Globus pallidus (tissue), 1 donor: ENCODE measurements around the gene PRPF4.

ENCODE experiments used
- DNase-seq: peaks from one replicate; pipeline ENCODE4 v3.0.0-alpha.2; 2015; ENCODE audit warnings: low spot score

Gene PRPF4

GRCh38 chr9:113311961-113312360 is 36.5 kb downstream of the PRPF4 start:
- no peak for DNase-seq

DNA sequence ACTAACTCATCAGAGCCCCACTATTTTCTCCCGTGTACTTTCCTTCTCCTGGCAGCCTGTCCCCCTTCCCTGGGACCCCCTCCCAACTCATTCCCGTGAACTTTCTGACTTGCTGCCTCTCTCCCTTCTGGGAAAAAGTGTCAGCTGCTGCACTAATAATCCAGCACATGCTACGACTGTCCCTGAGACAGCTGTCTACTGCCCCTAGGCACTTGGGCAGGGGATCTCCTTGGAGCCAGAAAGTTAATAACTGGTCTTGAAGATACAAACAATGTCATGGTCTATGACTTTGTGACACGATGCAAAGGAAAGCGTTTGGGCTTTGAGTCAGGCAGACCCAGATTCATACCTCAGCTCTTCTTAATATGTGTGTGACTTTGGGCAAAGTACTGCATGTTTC is 37.8 kb downstream of the PRPF4 start:
- no peak for DNase-seq

DNA sequence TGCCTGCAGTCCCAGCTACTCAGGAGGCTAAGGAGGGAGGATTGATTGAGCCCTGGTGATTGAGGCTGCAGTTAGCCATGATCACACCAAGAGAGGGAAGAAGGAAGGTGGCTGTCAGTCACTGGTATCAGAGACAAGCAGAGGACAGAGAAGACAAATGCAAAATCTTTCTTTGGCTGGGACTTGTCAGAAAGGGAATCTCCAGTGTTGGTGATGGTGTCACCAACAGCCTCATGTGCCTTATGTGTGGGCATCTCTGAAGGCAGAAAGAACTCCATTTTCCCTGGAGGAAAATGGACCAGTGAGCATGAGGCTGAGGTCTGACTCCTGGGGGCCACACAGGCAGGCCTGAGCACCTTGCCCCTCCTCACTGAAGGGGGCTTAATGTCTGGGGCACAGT is 39.8 kb downstream of the PRPF4 start:
- no peak for DNase-seq

GRCh38 chr9:113316030-113316429 is 40.6 kb downstream of the PRPF4 start:
- DNase-seq, result no peak

GRCh38 chr9:113317777-113318176 is 42.3 kb downstream of the PRPF4 start:
- DNase-seq, result no peak

DNA sequence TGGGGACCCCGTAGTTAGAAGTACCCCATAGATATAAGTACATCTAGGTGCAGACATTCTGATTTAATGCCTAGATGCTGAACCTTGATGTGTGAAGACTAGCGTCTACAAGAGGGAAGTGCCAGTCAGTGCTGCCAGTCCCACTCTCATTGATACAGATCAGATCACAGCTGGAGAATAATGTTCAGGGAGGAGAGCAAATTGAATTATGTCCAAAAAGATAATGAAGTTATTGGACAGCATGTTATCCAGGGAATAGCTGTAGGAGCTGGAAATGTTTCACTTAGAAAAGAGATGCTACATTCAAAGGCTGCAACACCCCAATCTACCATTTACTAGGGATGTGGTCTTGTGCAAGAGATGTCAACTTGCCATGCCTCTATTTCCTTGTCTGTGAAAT is 43.6 kb downstream of the PRPF4 start:
- no peak for DNase-seq

- DNase-seq, result no peak
Measured at GRCh38 chr9:113320051-113320450, 44.6 kb downstream of the PRPF4 start.

GRCh38 chr9:113322671-113323070 is 47.2 kb downstream of the PRPF4 start:
- DNase-seq, result no peak

DNA sequence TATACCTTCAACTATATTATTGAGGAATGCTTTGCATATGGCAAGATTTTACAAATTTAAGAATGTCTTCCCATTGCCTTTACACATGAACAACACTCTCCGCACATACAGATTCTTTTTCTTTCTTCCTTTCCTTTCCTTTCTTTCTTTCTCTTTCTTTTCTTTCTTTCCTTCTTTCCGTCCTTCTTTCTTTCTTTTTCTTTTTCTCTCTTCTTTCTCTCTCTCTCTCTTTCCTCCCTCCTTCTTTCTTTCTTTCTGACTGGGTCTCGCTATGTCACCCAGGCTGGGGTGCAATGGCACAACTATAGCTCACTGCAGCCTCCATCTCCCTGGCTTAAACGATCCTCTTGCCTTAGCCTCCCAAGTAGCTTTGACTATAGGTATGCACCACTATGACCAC is 50.8 kb downstream of the PRPF4 start:
- DNase-seq, result no peak

DNA sequence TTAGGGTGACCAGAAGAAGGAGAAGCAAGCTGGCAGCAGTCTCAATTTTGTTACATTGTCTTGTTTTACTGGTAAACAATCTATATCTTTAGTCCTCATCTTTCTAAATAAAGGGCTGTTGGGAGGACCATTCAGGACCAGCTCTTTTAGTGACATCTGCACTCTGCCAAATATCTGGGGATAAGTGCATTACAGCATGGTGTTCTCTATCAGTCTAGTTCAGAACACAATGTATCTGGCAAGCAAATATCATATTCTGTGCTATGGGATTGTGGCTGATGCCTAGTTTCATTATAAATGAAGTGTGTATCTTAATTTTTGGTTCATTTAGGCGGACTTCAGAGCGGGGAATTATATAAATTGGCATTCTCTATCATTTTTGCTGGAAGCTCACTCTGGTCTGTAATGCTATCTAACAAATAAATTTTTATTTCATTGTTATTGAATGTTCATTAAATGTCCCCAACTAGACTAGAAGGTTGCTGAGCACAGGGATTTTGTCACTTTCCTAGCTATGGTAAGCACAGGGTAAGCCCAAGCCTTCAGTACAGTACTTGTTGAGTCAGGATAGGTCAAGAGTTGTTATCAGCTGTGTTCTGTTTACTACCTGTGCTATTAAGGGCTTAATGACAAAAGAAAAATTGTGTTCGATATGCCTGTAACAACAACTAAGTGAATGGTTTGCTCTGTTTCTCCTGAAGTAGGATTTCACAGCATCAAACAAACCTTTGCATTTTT is 52.8 kb downstream of the PRPF4 start:
- no peak for DNase-seq

DNA sequence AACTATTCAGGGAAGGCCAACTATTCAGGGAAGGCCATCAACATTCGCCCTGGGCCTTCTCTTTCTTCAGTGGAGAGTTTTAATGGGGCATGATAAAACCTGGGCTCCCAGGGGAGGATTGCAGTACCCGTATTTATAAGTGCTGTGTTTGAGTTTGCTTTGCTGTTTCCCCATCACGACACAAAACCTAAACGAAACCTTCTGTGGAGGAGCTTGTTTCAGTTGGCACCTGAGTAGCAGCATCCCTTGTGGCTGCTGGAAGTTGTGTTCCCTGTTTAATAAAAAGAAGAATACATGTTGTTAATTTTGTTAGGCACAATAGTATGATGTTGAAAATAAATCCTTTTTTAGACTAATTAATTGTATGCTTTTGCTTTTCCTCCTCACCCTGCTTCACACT is 56.3 kb downstream of the PRPF4 start:
- DNase-seq, result no peak

GRCh38 chr9:113337714-113338113 is 62.3 kb downstream of the PRPF4 start:
- no peak for DNase-seq

GRCh38 chr9:113340011-113340699 is 64.7 kb downstream of the PRPF4 start, which contains the start of gene WDR31:
Gene WDR31, minus strand, starts transcription at chr9:113340275. Its CDS starts 8,253 bp downstream, at chr9:113332022.
- DNase-seq, result peak; percentile 83

GRCh38 chr9:113341712-113342410 is 66.4 kb downstream of the PRPF4 start:
- no peak for DNase-seq
